ENCODE data around the gene OR5P2. TPM values are rescaled to one million over a fixed set of nuclear protein-coding genes. Genes with fewer than 3 reads are reported as not detected.
"Not testable (repeated sequence)": the region's sequence is repeated elsewhere in the genome, so short reads cannot be mapped to it uniquely, and the experiment has no call there.

The OR5P2 gene, protein sequence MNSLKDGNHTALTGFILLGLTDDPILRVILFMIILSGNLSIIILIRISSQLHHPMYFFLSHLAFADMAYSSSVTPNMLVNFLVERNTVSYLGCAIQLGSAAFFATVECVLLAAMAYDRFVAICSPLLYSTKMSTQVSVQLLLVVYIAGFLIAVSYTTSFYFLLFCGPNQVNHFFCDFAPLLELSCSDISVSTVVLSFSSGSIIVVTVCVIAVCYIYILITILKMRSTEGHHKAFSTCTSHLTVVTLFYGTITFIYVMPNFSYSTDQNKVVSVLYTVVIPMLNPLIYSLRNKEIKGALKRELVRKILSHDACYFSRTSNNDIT
- polyA plus RNA-seq (2013, experiment 1 of 4) = not detected
- not detected for polyA plus RNA-seq (2013, experiment 2 of 4)
- not detected for polyA plus RNA-seq (2013, experiment 3 of 4)
- polyA plus RNA-seq (2013, experiment 4 of 4) = not detected

GRCh38 chr11:7796842-7797241 lies at the start of gene OR5P2:
Gene OR5P2 (minus strand): TSS chr11:7796942. CDS start chr11:7796942, 0 bp downstream.
- Histone ChIP-seq H3K4me3 (ENCODE audit: insufficient read depth, low read depth, low read length) (no peak within 1 kb of the TSS), H3K27me3 (ENCODE audit: control insufficient read depth, insufficient read depth, low read length, poor library complexity, severe bottlenecking) (no peaks in the 10 kb centered on the region), H3K27ac (ENCODE audit: insufficient read depth, low read depth, low read length, poor library complexity, severe bottlenecking) (no peak within 1 kb of the TSS), H3K36me3 (ENCODE audit: control insufficient read depth, insufficient read depth, low read length) (no peaks in the 10 kb centered on the region), H3K4me1 (ENCODE audit: control insufficient read depth, insufficient read depth, low read length) (no peaks in the 10 kb centered on the region), H3K9me3 (ENCODE audit: control insufficient read depth, low read length) (no peaks in the 10 kb centered on the region)
- WGBS, 2 experiments = 96 to 98% methylated on average over 5 of the region's 5 CpGs

DNA sequence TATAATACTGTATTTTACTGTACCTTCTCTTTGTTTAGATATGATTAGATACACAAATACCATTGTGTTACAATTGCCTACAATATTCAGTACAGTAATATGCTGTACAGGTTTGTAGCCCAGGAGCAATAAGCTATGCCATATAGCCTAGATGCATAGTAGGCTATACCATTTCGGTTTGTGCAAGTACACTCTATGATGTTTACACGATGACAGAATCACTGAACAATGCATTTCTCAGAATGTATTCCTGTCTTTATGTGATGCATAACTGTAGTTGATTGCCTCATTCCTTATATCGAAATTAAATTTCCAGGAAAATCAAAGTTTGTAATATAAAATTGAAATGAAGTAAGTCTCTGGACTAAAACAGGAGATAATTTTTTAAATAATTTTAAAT lies 49.3 kb upstream of the OR5P2 start:
- WGBS, 2 experiments = 81 to 98% methylated on average over 3 of the region's 3 CpGs
- H3K4me1 ChIP-seq (ENCODE audit: control insufficient read depth, insufficient read depth, low read length) = no peaks in the 10 kb centered on the region
- H3K27me3 ChIP-seq (ENCODE audit: control insufficient read depth, insufficient read depth, low read length, poor library complexity, severe bottlenecking) = no peaks in the 10 kb centered on the region
- no peak overlapping the region for H3K4me3 ChIP-seq (ENCODE audit: insufficient read depth, low read depth, low read length)
- no peaks in the 10 kb centered on the region for H3K9me3 ChIP-seq (ENCODE audit: control insufficient read depth, low read length)
- H3K27ac ChIP-seq (ENCODE audit: insufficient read depth, low read depth, low read length, poor library complexity, severe bottlenecking) = no peak overlapping the region
- H3K36me3 ChIP-seq (ENCODE audit: control insufficient read depth, insufficient read depth, low read length) = no peaks in the 10 kb centered on the region

DNA sequence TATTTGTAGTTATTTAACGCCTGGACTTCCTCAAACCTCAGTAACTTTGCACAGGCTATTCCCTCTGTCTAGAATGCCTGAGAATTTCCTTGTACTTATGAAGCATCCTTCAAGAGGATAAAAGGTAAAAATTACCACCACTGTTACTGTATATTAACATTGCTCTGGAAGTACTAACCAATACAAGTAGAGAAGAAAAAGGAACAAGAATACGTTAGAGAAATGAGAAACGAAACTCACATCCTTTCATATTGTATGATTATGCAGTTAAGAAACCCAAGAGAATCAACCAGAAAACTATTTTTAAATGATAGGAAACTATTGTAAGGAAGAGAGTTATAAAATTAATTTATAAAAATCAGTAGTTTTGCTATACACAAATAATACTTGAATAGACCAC lies 48.2 kb upstream of the OR5P2 start:
- Histone ChIP-seq H3K27ac (ENCODE audit: insufficient read depth, low read depth, low read length, poor library complexity, severe bottlenecking) (no peak overlapping the region), H3K36me3 (ENCODE audit: control insufficient read depth, insufficient read depth, low read length) (no peaks in the 10 kb centered on the region)
- WGBS, 2 experiments = 89 to 94% methylated on average over 1 of the region's 3 CpGs

GRCh38 chr11:7844521-7844920 lies 47.8 kb upstream of the OR5P2 start:
- Histone ChIP-seq H3K4me1 (ENCODE audit: control insufficient read depth, insufficient read depth, low read length) (no peaks in the 10 kb centered on the region), H3K27me3 (ENCODE audit: control insufficient read depth, insufficient read depth, low read length, poor library complexity, severe bottlenecking) (no peaks in the 10 kb centered on the region), H3K27ac (ENCODE audit: insufficient read depth, low read depth, low read length, poor library complexity, severe bottlenecking) (no peak overlapping the region), H3K9me3 (ENCODE audit: control insufficient read depth, low read length) (no peaks in the 10 kb centered on the region), H3K36me3 (ENCODE audit: control insufficient read depth, insufficient read depth, low read length) (no peaks in the 10 kb centered on the region), H3K4me3 (ENCODE audit: insufficient read depth, low read depth, low read length) (no peak overlapping the region)
- 70 to 88% methylated on average over 1 of the region's 1 CpG for WGBS, 2 experiments

More for the DNA sequence above, 48.2 kb upstream of the OR5P2 start:
- H3K27me3 ChIP-seq (ENCODE audit: control insufficient read depth, insufficient read depth, low read length, poor library complexity, severe bottlenecking) = no peaks in the 10 kb centered on the region
- H3K9me3 ChIP-seq (ENCODE audit: control insufficient read depth, low read length) = no peaks in the 10 kb centered on the region
- H3K4me3 ChIP-seq (ENCODE audit: insufficient read depth, low read depth, low read length) = no peak overlapping the region
- H3K4me1 ChIP-seq (ENCODE audit: control insufficient read depth, insufficient read depth, low read length) = no peaks in the 10 kb centered on the region

DNA sequence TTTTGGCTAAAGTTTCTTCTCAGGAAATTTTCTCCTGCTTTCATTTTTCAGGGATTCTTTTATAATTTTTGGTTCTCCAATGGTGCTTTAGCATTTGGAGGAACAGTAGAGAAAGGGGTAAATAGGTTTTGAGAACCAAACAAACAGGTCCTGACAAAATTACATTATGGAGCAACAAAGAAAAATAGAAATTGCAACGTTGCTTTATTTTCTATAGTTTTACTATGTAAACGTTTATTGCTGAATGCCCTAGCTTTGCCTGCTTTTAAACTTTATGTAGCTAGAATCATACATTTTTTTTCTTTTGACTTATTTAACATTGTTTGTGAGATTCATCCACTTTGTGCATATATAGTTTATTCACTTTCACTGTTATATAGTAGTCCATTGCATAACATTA lies 43.8 kb upstream of the OR5P2 start:
- H3K4me1 ChIP-seq (ENCODE audit: control insufficient read depth, insufficient read depth, low read length) = no peaks in the 10 kb centered on the region
- 93% methylated on average over 2 of the region's 2 CpGs; no CpG with 5 or more reads in 1 of the 2 experiments for WGBS, 2 experiments
- no peak overlapping the region for H3K4me3 ChIP-seq (ENCODE audit: insufficient read depth, low read depth, low read length)
- no peak overlapping the region for H3K27ac ChIP-seq (ENCODE audit: insufficient read depth, low read depth, low read length, poor library complexity, severe bottlenecking)
- no peaks in the 10 kb centered on the region for H3K27me3 ChIP-seq (ENCODE audit: control insufficient read depth, insufficient read depth, low read length, poor library complexity, severe bottlenecking)
- H3K36me3 ChIP-seq (ENCODE audit: control insufficient read depth, insufficient read depth, low read length) = no peaks in the 10 kb centered on the region
- H3K9me3 ChIP-seq (ENCODE audit: control insufficient read depth, low read length) = no peaks in the 10 kb centered on the region

- H3K27ac ChIP-seq (ENCODE audit: insufficient read depth, low read depth, low read length, poor library complexity, severe bottlenecking) = no peak overlapping the region
- H3K9me3 ChIP-seq (ENCODE audit: control insufficient read depth, low read length) = no peaks in the 10 kb centered on the region
- no peaks in the 10 kb centered on the region for H3K36me3 ChIP-seq (ENCODE audit: control insufficient read depth, insufficient read depth, low read length)
- H3K27me3 ChIP-seq (ENCODE audit: control insufficient read depth, insufficient read depth, low read length, poor library complexity, severe bottlenecking) = no peaks in the 10 kb centered on the region
- H3K4me1 ChIP-seq (ENCODE audit: control insufficient read depth, insufficient read depth, low read length) = no peaks in the 10 kb centered on the region
- H3K4me3 ChIP-seq (ENCODE audit: insufficient read depth, low read depth, low read length) = no peak overlapping the region
Measured at GRCh38 chr11:7833527-7833926, 36.8 kb upstream of the OR5P2 start.

DNA sequence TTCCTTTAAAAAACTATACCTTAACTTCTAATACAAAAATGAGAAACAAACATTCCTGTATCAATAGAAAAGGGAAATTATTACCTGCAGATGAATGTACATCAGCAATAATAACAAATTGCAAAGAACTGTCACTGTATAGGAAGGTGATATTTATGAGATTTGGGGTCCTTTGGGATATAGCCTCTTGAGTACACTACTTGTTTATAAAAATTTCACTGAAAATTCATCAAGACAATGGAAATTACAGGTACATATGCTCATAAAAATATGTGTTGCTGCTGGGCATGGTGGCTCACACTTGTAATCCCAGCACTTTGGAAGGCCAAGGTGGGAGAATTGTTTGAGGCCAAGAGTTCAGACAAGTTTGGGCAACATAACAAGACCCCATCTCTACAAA lies 34.0 kb upstream of the OR5P2 start, which contains the start of gene OR5P3:
Gene OR5P3 (minus strand): TSS at position 101 of the 400 bp plus-strand sequence.
- H3K4me3 ChIP-seq (ENCODE audit: insufficient read depth, low read depth, low read length) = no peak within 1 kb of the TSS
- H3K9me3 ChIP-seq (ENCODE audit: control insufficient read depth, low read length) = no peaks in the 10 kb centered on the region
- H3K4me1 ChIP-seq (ENCODE audit: control insufficient read depth, insufficient read depth, low read length) = no peaks in the 10 kb centered on the region
- H3K27me3 ChIP-seq (ENCODE audit: control insufficient read depth, insufficient read depth, low read length, poor library complexity, severe bottlenecking) = no peaks in the 10 kb centered on the region
- H3K36me3 ChIP-seq (ENCODE audit: control insufficient read depth, insufficient read depth, low read length) = no peaks in the 10 kb centered on the region
- H3K27ac ChIP-seq (ENCODE audit: insufficient read depth, low read depth, low read length, poor library complexity, severe bottlenecking) = no peak within 1 kb of the TSS

- H3K4me3 ChIP-seq (ENCODE audit: insufficient read depth, low read depth, low read length) = no peak overlapping the region
- H3K9me3 ChIP-seq (ENCODE audit: control insufficient read depth, low read length) = no peaks in the 10 kb centered on the region
- H3K27ac ChIP-seq (ENCODE audit: insufficient read depth, low read depth, low read length, poor library complexity, severe bottlenecking) = no peak overlapping the region
- 94 to 95% methylated on average over 2 to 3 of the region's 3 CpGs for WGBS, 2 experiments
- H3K4me1 ChIP-seq (ENCODE audit: control insufficient read depth, insufficient read depth, low read length) = no peaks in the 10 kb centered on the region
- H3K27me3 ChIP-seq (ENCODE audit: control insufficient read depth, insufficient read depth, low read length, poor library complexity, severe bottlenecking) = no peaks in the 10 kb centered on the region
- no peaks in the 10 kb centered on the region for H3K36me3 ChIP-seq (ENCODE audit: control insufficient read depth, insufficient read depth, low read length)
Measured at GRCh38 chr11:7826324-7826723, 29.6 kb upstream of the OR5P2 start.

DNA sequence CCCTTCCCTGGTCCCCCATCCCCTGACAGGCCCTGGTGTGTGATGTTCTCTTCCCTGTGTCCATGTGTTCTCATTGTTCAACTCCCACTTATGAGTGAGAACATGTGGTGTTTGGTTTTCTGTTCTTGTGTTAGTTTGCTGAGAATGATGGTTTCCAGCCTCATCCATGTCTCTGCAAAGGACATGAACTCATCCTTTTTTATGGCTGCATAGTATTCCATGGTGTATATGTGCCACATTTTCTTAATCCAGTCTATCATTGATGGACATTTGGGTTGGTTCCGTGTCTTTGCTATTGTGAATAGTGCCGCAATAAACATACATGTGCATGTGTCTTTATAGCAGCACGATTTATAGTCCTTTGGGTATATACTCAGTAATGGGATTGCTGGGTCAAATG lies 23.7 kb upstream of the OR5P2 start:
- H3K4me3 ChIP-seq (ENCODE audit: insufficient read depth, low read depth, low read length); H3K36me3 ChIP-seq (ENCODE audit: control insufficient read depth, insufficient read depth, low read length); H3K27me3 ChIP-seq (ENCODE audit: control insufficient read depth, insufficient read depth, low read length, poor library complexity, severe bottlenecking); H3K9me3 ChIP-seq (ENCODE audit: control insufficient read depth, low read length); H3K4me1 ChIP-seq (ENCODE audit: control insufficient read depth, insufficient read depth, low read length); H3K27ac ChIP-seq (ENCODE audit: insufficient read depth, low read depth, low read length, poor library complexity, severe bottlenecking): not testable (repeated sequence)
- WGBS, 2 experiments = 83 to 86% methylated on average over 2 to 3 of the region's 3 CpGs

GRCh38 chr11:7814897-7815296 lies 18.2 kb upstream of the OR5P2 start:
- not testable (repeated sequence) for H3K27me3 ChIP-seq (ENCODE audit: control insufficient read depth, insufficient read depth, low read length, poor library complexity, severe bottlenecking); H3K4me3 ChIP-seq (ENCODE audit: insufficient read depth, low read depth, low read length); H3K27ac ChIP-seq (ENCODE audit: insufficient read depth, low read depth, low read length, poor library complexity, severe bottlenecking); H3K4me1 ChIP-seq (ENCODE audit: control insufficient read depth, insufficient read depth, low read length); H3K9me3 ChIP-seq (ENCODE audit: control insufficient read depth, low read length); H3K36me3 ChIP-seq (ENCODE audit: control insufficient read depth, insufficient read depth, low read length)
- WGBS, 2 experiments = 80 to 95% methylated on average over 1 to 2 of the region's 2 CpGs
